GM12865 (cell line): Measurements from ENCODE around the gene CPNE2.

ENCODE experiments used
- DNase-seq: peaks from one replicate; pipeline ENCODE4 v3.0.0; 2010; ENCODE audit warnings: low read depth
- H3K4me3 ChIP-seq: 2 replicates; pipeline ENCODE4 v1.5.1; 2011; ENCODE audit warnings: mild to moderate bottlenecking, low read depth, low read length, control low read depth
- TF ChIP-seq, protein P1 (sequence below): IDR thresholded peaks from 2 replicates; pipeline ENCODE4 v1.5.1; 2011; ENCODE audit warnings: low read length, control low read depth, low read depth, inconsistent platforms; ENCODE audit not compliant: insufficient read depth; ENCODE audit errors: missing control alignments

CPNE2 gene

GRCh38 chr16:57081744-57082143, 10.6 kb upstream of the CPNE2 start:
- H3K4me3 ChIP-seq = no peak overlapping the region
- TF ChIP-seq, protein P1, sequence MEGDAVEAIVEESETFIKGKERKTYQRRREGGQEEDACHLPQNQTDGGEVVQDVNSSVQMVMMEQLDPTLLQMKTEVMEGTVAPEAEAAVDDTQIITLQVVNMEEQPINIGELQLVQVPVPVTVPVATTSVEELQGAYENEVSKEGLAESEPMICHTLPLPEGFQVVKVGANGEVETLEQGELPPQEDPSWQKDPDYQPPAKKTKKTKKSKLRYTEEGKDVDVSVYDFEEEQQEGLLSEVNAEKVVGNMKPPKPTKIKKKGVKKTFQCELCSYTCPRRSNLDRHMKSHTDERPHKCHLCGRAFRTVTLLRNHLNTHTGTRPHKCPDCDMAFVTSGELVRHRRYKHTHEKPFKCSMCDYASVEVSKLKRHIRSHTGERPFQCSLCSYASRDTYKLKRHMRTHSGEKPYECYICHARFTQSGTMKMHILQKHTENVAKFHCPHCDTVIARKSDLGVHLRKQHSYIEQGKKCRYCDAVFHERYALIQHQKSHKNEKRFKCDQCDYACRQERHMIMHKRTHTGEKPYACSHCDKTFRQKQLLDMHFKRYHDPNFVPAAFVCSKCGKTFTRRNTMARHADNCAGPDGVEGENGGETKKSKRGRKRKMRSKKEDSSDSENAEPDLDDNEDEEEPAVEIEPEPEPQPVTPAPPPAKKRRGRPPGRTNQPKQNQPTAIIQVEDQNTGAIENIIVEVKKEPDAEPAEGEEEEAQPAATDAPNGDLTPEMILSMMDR = no peak

GRCh38 chr16:57082664-57083063, 9.7 kb upstream of the CPNE2 start:
- TF ChIP-seq, protein P1 = no peak
- H3K4me3 ChIP-seq = no peak overlapping the region
- no peak for DNase-seq

More at GRCh38 chr16:57081744-57082143, 10.6 kb upstream of the CPNE2 start:
- DNase-seq = no peak

GRCh38 chr16:57083485-57084126, 8.8 kb upstream of the CPNE2 start:
- TF ChIP-seq, protein P1 = no peak
- no peak for DNase-seq
- H3K4me3 ChIP-seq = no peak overlapping the region

- DNase-seq = peak; percentile 86
- TF ChIP-seq, protein P1 = peak; percentile 99
- no peak overlapping the region for H3K4me3 ChIP-seq
Observed at GRCh38 chr16:57084257-57084770, 8.1 kb upstream of the CPNE2 start.

DNA sequence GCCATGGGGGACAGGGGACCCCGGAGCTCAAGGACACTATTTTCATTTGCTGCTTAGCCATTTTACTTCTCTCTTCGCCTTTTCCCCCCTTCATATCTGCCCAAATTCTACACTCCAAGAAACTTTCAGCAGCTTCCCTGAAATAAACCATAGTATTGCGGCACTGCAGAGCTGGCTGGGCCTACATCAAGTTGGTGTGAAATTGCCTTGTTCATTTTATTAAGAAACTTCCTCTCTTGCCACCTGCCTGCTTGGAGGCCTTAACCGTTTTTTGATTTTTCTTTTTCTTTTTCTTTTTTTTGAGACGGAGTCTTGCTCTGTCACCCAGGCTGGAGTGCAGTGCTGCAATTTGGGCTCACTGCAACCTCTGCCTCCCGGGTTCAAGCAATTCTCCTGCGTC, 7.4 kb upstream of the CPNE2 start:
- no peak overlapping the region for H3K4me3 ChIP-seq
- DNase-seq = no peak
- TF ChIP-seq, protein P1 = no peak

DNA sequence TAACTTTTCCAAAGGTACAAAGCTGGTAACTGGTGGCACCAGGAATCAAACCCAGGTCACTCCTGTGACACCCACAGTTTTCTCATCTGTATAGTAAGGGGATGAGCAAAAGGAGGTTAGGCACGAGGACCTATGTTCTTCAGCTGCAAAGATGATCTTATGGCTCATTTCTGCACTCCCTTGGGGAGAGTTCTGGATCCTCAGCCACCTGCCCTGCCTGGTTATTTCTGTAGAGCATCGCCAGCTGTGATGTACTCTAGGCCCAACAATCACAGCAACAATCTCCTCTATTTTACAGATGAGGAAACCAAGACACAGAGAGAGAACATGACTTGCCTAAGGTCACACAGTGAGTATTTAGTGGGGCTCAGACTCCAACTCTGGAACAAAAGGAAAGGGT, 5.4 kb upstream of the CPNE2 start:
- TF ChIP-seq, protein P1 = no peak
- H3K4me3 ChIP-seq = no peak overlapping the region
- no peak for DNase-seq

- H3K4me3 ChIP-seq = no peak overlapping the region
- TF ChIP-seq, protein P1 = no peak
- no peak for DNase-seq
Observed at GRCh38 chr16:57089406-57089805, 3.0 kb upstream of the CPNE2 start.
